HepG2 (cell line): ENCODE results near the gene CEP104. TPM values are rescaled to one million over a fixed set of nuclear protein-coding genes. Genes with fewer than 3 reads are reported as not detected.

ENCODE experiments used
- ATAD3A ChIP-seq: sonication (generic); formaldehyde crosslinking; IDR thresholded peaks from 2 replicates; pipeline ENCODE4 v1.4.0; 2020; ENCODE audit warnings: missing genetic modification reagents
- HDAC2 ChIP-seq: sonication (generic); formaldehyde crosslinking; IDR thresholded peaks from 2 replicates; pipeline ENCODE4 v1.4.0; 2020; ENCODE audit warnings: missing genetic modification reagents
- HES4 ChIP-seq: sonication (generic); formaldehyde crosslinking; IDR thresholded peaks from 2 replicates; pipeline ENCODE4 v1.9.0; 2021; ENCODE audit warnings: mild to moderate bottlenecking, missing genetic modification reagents, borderline replicate concordance
- IRX3 ChIP-seq: sonication (generic); formaldehyde crosslinking; IDR thresholded peaks from 2 replicates; pipeline ENCODE4 v1.8.1; 2023; ENCODE audit warnings: mild to moderate bottlenecking, low read depth, missing genetic modification reagents, borderline replicate concordance
- NR3C1 ChIP-seq: sonication (generic); formaldehyde crosslinking; IDR thresholded peaks from 2 replicates; pipeline ENCODE4 v1.4.0; 2020; ENCODE audit warnings: missing genetic modification reagents
- POLR2A ChIP-seq, 2 experiments: IDR thresholded peaks; 2 replicates each; pipeline ENCODE4 v1.6.1; 2011; ENCODE audit warnings: low read depth in 2 of 2, low read length in 2 of 2, mild to moderate bottlenecking in 1 of 2, moderate library complexity in 1 of 2; ENCODE audit not compliant: insufficient read depth in 1 of 2
- SIN3A ChIP-seq: IDR thresholded peaks from 2 replicates; pipeline ENCODE4 v1.6.1; 2011; ENCODE audit warnings: low read depth, mild to moderate bottlenecking, control low read depth, low read length, borderline replicate concordance
- SP1 ChIP-seq, 2 experiments: fragments of 450-650 bp in 1 of 2; sonication (generic) in 1 of 2; formaldehyde crosslinking in 1 of 2; IDR thresholded peaks; 2 replicates each; pipeline versions ENCODE4 v1.4.0 to v1.6.1; 2016 to 2020; ENCODE audit warnings: missing genetic modification reagents in 1 of 2
- TAF15 ChIP-seq: fragments of 200-400 bp; formaldehyde crosslinking; IDR thresholded peaks from one replicate; pipeline ENCODE4 v1.6.1; 2018; ENCODE audit warnings: mild to moderate bottlenecking, low read depth, low read length; ENCODE audit not compliant: poor library complexity, severe bottlenecking
- ZBTB20 ChIP-seq: sonication (generic); formaldehyde crosslinking; IDR thresholded peaks from 2 replicates; pipeline ENCODE4 v1.8.1; 2023; ENCODE audit warnings: missing genetic modification reagents, low read depth, mild to moderate bottlenecking, borderline replicate concordance
- ZBTB42 ChIP-seq: sonication (generic); formaldehyde crosslinking; IDR thresholded peaks from 2 replicates; pipeline ENCODE4 v1.5.0; 2020; ENCODE audit warnings: mild to moderate bottlenecking, missing genetic modification reagents
- ZFAT ChIP-seq: sonication (generic); formaldehyde crosslinking; conservative IDR thresholded peaks from 2 replicates; pipeline ENCODE4 v1.8.1; 2023; ENCODE audit warnings: missing genetic modification reagents, inconsistent platforms
- ZNF274 ChIP-seq: sonication (generic); formaldehyde crosslinking; IDR thresholded peaks from 2 replicates; pipeline ENCODE4 v1.5.1; 2020; ENCODE audit warnings: mild to moderate bottlenecking, missing genetic modification reagents
- ZNF326 ChIP-seq: sonication (generic); formaldehyde crosslinking; IDR thresholded peaks from 2 replicates; pipeline ENCODE4 v1.4.0; 2020; ENCODE audit warnings: missing genetic modification reagents, borderline replicate concordance
- polyA plus RNA-seq, 8 experiments: library from polyadenylated mRNA; depleted of rRNA in 3 of 8; stranded (reverse) in 7 of 8; unstranded in 1 of 8; fragments of >200 nt; fragmentation: Illumina TruSeq in 4 of 8; extraction: Trizol in 4 of 8; gene quantifications; 2 replicates each; pipeline versions ENCODE4 v1.2.1 to v1.2.3, GENCODE V29; 2011 to 2016; ENCODE audit warnings: low read depth in 4 of 8, missing spikeins in 1 of 8, mixed read lengths in 1 of 8; ENCODE audit not compliant: insufficient read depth in 1 of 8
- total RNA-seq, 5 experiments: library from RNA; depleted of rRNA; stranded (reverse); fragments of >200 nt; fragmentation: Illumina TruSeq; extraction: Trizol; gene quantifications; 2 replicates each; pipeline ENCODE4 v1.2.3, GENCODE V29; 2016; ENCODE audit warnings: low read depth in 1 of 5
- TF ChIP-seq, protein P1 (sequence below): sonication (generic); formaldehyde crosslinking; IDR thresholded peaks from 2 replicates; pipeline ENCODE4 v1.5.0; 2020; ENCODE audit warnings: missing genetic modification reagents
- TF ChIP-seq, protein P2 (sequence below): sonication (generic); formaldehyde crosslinking; IDR thresholded peaks from 2 replicates; pipeline ENCODE4 v1.8.1; 2022; ENCODE audit warnings: mild to moderate bottlenecking, missing genetic modification reagents
- TF ChIP-seq, protein P3 (sequence below): sonication (generic); formaldehyde crosslinking; IDR thresholded peaks from 2 replicates; pipeline ENCODE4 v1.8.0; 2022; ENCODE audit warnings: mild to moderate bottlenecking, missing genetic modification reagents
- TF ChIP-seq, protein P4 (sequence below): sonication (generic); formaldehyde crosslinking; IDR thresholded peaks from 2 replicates; pipeline ENCODE4 v1.4.0; 2020; ENCODE audit warnings: mild to moderate bottlenecking, missing genetic modification reagents
- TF ChIP-seq, protein P5 (sequence below): sonication (generic); formaldehyde crosslinking; IDR thresholded peaks from 2 replicates; pipeline ENCODE4 v1.8.1; 2023; ENCODE audit warnings: mild to moderate bottlenecking, missing genetic modification reagents, borderline replicate concordance

The CEP104 gene
- total and polyA plus RNA-seq, 2 of the 13 experiments (the other 11 are each of a cell fraction or from before 2014, with no cell fraction given) = 20.4 to 30.1 TPM

DNA sequence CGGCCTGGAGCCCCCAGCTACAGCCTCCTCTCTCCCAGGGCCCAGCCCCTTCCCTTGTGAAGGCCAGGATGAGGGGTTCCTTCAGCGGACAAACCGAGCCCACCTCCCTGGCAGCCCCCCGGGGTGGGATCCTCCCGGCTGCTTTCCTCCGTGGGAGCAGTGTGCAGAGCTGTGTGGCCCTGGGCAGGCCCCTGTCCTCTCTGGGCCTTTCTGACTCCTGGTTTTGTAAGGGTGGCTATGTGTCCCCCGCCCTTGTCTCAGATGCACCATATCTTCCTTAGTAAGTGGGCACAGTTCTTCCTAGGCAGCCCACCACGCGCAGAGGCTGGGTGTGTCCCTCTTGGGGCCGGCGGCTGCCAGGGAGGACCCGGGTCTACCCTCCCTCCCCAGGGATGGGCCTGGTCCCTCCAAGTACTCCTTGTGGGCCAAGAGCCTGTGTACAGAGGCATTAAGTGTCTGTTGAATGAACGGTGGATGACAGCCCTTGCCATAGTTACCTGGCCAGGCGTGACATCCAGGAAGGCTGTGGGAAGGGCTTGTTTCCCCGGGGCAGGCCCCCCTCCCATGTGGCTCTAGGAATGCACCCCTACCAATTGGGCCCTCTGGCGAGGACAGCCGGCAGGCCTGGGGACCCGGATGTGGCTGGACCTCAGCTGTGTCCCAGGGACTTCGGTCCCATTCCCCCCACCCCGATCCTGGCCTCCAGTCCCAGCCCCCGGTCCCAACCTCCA, 80.6 kb downstream of the CEP104 start (continued):
- 0 out of 2 replicates have a peak, but pooled peaks have one; percentile 3 for TF ChIP-seq HES4 (CRISPR knock-in tag)
- no peak for TF ChIP-seq SIN3A
- no peak for TF ChIP-seq ZBTB20
- TF ChIP-seq, protein P1, sequence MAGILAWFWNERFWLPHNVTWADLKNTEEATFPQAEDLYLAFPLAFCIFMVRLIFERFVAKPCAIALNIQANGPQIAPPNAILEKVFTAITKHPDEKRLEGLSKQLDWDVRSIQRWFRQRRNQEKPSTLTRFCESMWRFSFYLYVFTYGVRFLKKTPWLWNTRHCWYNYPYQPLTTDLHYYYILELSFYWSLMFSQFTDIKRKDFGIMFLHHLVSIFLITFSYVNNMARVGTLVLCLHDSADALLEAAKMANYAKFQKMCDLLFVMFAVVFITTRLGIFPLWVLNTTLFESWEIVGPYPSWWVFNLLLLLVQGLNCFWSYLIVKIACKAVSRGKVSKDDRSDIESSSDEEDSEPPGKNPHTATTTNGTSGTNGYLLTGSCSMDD (CRISPR knock-in tag) = no peak
- TF ChIP-seq IRX3 = 0 out of 2 replicates have a peak, but pooled peaks have one; percentile 72
- TF ChIP-seq, protein P2, sequence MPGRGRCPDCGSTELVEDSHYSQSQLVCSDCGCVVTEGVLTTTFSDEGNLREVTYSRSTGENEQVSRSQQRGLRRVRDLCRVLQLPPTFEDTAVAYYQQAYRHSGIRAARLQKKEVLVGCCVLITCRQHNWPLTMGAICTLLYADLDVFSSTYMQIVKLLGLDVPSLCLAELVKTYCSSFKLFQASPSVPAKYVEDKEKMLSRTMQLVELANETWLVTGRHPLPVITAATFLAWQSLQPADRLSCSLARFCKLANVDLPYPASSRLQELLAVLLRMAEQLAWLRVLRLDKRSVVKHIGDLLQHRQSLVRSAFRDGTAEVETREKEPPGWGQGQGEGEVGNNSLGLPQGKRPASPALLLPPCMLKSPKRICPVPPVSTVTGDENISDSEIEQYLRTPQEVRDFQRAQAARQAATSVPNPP (CRISPR knock-in tag) = peak; percentile 17; the same call in 1 of the 2 replicates
- no peak for TF ChIP-seq HDAC2
- no peak for TF ChIP-seq ZBTB42 (CRISPR knock-in tag)
- TF ChIP-seq, protein P3, sequence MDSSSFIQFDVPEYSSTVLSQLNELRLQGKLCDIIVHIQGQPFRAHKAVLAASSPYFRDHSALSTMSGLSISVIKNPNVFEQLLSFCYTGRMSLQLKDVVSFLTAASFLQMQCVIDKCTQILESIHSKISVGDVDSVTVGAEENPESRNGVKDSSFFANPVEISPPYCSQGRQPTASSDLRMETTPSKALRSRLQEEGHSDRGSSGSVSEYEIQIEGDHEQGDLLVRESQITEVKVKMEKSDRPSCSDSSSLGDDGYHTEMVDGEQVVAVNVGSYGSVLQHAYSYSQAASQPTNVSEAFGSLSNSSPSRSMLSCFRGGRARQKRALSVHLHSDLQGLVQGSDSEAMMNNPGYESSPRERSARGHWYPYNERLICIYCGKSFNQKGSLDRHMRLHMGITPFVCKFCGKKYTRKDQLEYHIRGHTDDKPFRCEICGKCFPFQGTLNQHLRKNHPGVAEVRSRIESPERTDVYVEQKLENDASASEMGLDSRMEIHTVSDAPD (CRISPR knock-in tag) = 0 out of 2 replicates have a peak, but pooled peaks have one; percentile 58
- TF ChIP-seq TAF15 = no peak
- 0 out of 2 replicates have a peak, but pooled peaks have one; percentile 25 for TF ChIP-seq ZNF326 (CRISPR knock-in tag)
- TF ChIP-seq POLR2A (IDR thresholded peaks at IDR 0.05; ENCODE audit: insufficient read depth in 1 of 2, low read depth in 2 of 2, low read length in 2 of 2) = no peak
- TF ChIP-seq, protein P4, sequence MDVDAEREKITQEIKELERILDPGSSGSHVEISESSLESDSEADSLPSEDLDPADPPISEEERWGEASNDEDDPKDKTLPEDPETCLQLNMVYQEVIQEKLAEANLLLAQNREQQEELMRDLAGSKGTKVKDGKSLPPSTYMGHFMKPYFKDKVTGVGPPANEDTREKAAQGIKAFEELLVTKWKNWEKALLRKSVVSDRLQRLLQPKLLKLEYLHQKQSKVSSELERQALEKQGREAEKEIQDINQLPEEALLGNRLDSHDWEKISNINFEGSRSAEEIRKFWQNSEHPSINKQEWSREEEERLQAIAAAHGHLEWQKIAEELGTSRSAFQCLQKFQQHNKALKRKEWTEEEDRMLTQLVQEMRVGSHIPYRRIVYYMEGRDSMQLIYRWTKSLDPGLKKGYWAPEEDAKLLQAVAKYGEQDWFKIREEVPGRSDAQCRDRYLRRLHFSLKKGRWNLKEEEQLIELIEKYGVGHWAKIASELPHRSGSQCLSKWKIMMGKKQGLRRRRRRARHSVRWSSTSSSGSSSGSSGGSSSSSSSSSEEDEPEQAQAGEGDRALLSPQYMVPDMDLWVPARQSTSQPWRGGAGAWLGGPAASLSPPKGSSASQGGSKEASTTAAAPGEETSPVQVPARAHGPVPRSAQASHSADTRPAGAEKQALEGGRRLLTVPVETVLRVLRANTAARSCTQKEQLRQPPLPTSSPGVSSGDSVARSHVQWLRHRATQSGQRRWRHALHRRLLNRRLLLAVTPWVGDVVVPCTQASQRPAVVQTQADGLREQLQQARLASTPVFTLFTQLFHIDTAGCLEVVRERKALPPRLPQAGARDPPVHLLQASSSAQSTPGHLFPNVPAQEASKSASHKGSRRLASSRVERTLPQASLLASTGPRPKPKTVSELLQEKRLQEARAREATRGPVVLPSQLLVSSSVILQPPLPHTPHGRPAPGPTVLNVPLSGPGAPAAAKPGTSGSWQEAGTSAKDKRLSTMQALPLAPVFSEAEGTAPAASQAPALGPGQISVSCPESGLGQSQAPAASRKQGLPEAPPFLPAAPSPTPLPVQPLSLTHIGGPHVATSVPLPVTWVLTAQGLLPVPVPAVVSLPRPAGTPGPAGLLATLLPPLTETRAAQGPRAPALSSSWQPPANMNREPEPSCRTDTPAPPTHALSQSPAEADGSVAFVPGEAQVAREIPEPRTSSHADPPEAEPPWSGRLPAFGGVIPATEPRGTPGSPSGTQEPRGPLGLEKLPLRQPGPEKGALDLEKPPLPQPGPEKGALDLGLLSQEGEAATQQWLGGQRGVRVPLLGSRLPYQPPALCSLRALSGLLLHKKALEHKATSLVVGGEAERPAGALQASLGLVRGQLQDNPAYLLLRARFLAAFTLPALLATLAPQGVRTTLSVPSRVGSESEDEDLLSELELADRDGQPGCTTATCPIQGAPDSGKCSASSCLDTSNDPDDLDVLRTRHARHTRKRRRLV (CRISPR knock-in tag) = 0 out of 2 replicates have a peak, but pooled peaks have one; percentile 7
- no peak for TF ChIP-seq ATAD3A (CRISPR knock-in tag)
- TF ChIP-seq, protein P5, sequence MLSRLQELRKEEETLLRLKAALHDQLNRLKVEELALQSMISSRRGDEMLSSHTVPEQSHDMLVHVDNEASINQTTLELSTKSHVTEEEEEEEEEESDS (CRISPR knock-in tag) = peak; percentile 4; the same call in 1 of the 2 replicates
- no peak for TF ChIP-seq ZFAT (CRISPR knock-in tag)
- no peak for TF ChIP-seq NR3C1
- TF ChIP-seq SP1 (IDR thresholded peaks at IDR 0.05) = no peak
- no peak for TF ChIP-seq SP1 (CRISPR knock-in tag; IDR thresholded peaks at IDR 0.05)
- TF ChIP-seq ZNF274 (CRISPR knock-in tag) = no peak
